T-helper 1 cell treated with Interleukin-12 subunit alpha and Interleukin-12 subunit beta and Interleukin-4 antibody, amounts not matched to agents 30 μg/mL and 1 μg/mL, for 36 hours (primary cell): ENCODE results near the gene OR51Q1.

Experiments used
- H3K27ac Mint-ChIP-seq: one replicate; pipeline ENCODE4 v1.8.0; 2021; ENCODE audit warnings: mild to moderate bottlenecking, mixed read lengths
- H3K27me3 Mint-ChIP-seq: one replicate; pipeline ENCODE4 v1.8.0; 2021; ENCODE audit warnings: low read depth, mixed read lengths
- H3K36me3 Mint-ChIP-seq: one replicate; pipeline ENCODE4 v1.8.0; 2021; ENCODE audit warnings: low read depth, mixed read lengths
- H3K4me1 Mint-ChIP-seq: one replicate; pipeline ENCODE4 v1.8.0; 2021; ENCODE audit warnings: low read depth, mixed read lengths
- H3K4me3 Mint-ChIP-seq: one replicate; pipeline ENCODE4 v1.8.0; 2021; ENCODE audit warnings: mild to moderate bottlenecking, moderate library complexity, mixed read lengths
- H3K9me3 Mint-ChIP-seq: one replicate; pipeline ENCODE4 v1.8.0; 2021; ENCODE audit warnings: mixed read lengths

Gene OR51Q1, protein sequence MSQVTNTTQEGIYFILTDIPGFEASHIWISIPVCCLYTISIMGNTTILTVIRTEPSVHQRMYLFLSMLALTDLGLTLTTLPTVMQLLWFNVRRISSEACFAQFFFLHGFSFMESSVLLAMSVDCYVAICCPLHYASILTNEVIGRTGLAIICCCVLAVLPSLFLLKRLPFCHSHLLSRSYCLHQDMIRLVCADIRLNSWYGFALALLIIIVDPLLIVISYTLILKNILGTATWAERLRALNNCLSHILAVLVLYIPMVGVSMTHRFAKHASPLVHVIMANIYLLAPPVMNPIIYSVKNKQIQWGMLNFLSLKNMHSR

DNA sequence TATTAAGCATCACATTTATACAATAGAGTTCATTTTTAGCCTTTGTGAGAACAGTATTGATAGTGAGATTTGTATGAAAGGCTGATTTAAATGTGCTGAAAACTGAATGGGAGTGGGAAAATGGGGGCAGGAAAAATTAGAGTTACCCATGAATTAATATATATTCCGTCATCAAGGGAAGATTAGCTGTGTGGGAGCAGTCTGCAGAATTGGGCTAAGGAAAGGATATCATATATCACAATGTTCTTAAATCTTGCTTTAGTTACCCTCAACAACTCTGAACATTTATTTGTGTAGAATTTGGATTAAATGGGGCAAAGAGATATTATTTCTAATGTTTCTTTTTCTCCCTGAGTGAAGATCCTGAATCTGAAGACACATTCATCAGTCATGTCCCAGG is at the start of gene OR51Q1:
Gene OR51Q1 (plus strand): TSS at position 301 of the 400 bp plus-strand sequence. CDS start 90 bp downstream, at position 391.
- H3K9me3 Mint-ChIP-seq = no peaks in the 10 kb centered on the region
- no peak within 1 kb of the TSS for H3K4me3 Mint-ChIP-seq
- H3K36me3 Mint-ChIP-seq = no peaks in the 10 kb centered on the region
- no peaks in the 10 kb centered on the region for H3K4me1 Mint-ChIP-seq
- H3K27ac Mint-ChIP-seq = no peak within 1 kb of the TSS
- H3K27me3 Mint-ChIP-seq = peaks cover 3% of the 10 kb centered on the region

DNA sequence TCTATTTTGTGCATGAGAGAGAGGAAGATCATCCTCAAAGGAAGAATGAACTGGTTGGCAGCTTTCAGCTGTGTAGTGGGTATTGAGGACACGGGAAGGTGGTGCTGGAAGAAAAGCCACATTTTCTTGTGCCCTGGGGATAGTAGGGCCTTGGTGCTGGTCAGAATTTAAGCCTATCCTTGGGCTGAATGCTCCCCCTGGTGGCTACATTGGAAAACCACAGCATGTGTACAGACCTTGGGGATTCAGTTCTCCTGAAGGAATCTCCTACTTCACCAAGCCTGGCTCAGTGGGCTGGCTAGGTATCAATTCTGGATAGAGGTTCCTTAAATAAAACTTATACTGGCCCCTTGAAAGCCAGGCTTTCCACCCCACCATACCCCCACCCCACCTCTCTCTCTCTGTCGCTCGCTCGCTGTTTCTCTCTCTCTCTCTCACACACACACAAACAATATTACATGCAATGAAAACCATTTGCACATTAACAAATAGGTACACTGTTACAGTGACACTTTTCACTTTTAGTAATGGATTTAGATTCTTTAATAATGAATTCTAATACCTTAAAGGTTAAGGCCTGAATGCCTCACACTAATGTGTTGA is 41.1 kb upstream of the OR51Q1 start:
- Mint-ChIP-seq H3K27ac (no peak overlapping the region), H3K4me1 (no peaks in the 10 kb centered on the region), H3K9me3 (no peaks in the 10 kb centered on the region), H3K36me3 (no peaks in the 10 kb centered on the region), H3K4me3 (no peak overlapping the region), H3K27me3 (no peaks in the 10 kb centered on the region)

DNA sequence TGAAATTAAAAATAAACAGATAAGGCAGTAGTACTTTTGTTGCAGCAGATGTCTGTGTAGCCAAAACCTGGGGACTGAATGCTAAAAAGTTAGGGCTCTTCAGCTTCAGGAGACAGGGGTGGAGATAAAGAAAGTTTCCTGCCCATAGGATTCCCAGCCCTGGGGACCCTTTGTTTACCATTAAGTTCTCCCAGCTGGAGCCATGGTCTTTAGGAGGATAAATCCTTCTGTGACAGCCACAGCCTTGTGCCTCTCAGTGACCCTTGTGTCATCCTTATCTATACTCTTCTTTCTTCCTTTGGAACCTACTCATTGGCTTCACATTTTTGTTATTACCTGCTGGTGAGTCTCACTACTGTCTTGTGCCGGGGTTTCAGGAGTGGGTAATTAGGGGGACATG is 38.3 kb upstream of the OR51Q1 start, which contains the start of gene OR51M1:
Gene OR51M1 (plus strand): TSS at position 237 of the 400 bp plus-strand sequence. CDS start 5,587 bp downstream, outside the sequence.
- no peak within 1 kb of the TSS for H3K4me3 Mint-ChIP-seq
- H3K36me3 Mint-ChIP-seq = no peaks in the 10 kb centered on the region
- H3K9me3 Mint-ChIP-seq = no peaks in the 10 kb centered on the region
- no peaks in the 10 kb centered on the region for H3K27me3 Mint-ChIP-seq
- H3K4me1 Mint-ChIP-seq = no peaks in the 10 kb centered on the region
- H3K27ac Mint-ChIP-seq = no peak within 1 kb of the TSS

DNA sequence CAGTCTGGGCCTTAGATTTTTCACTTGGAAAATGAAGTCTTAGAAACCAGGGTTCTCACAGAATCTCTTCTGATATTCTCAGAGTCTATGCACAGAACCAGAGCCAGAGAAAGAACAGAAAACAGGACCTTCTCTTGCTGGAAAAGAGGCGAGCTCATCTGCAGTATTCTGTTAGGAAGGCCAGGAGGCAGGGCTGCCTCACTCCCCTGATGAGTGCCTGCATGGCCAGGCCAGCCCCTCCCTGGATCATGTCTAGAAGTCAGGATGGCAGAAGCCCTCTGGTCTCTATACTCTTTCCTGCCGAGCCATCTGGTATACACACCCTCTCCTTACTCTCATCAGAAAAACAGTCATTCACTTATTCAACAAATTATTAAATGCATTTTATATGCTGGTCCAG is 37.6 kb upstream of the OR51Q1 start:
- Mint-ChIP-seq H3K27ac (no peak overlapping the region), H3K4me1 (no peaks in the 10 kb centered on the region), H3K36me3 (no peaks in the 10 kb centered on the region), H3K9me3 (no peaks in the 10 kb centered on the region), H3K4me3 (no peak overlapping the region), H3K27me3 (no peaks in the 10 kb centered on the region)

DNA sequence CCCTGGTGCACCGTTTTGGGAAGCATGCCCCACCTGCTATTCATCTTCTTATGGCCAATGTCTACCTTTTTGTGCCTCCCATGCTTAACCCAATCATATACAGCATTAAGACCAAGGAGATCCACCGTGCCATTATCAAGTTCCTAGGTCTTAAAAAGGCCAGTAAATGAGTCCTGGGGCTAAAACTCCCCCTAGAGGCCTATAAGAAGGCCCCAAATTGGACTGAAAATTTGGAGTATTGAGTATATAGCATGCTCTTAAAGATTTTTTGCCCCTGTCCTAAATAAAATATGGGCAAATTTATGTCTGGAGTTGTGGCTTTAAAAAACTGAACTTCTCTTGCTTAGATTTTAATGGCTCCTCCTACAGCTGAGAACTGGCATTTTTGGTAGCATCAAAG is 31.7 kb upstream of the OR51Q1 start:
- no peak overlapping the region for H3K27ac Mint-ChIP-seq
- no peaks in the 10 kb centered on the region for H3K9me3 Mint-ChIP-seq
- H3K4me1 Mint-ChIP-seq = no peaks in the 10 kb centered on the region
- H3K36me3 Mint-ChIP-seq = no peaks in the 10 kb centered on the region
- no peak overlapping the region for H3K4me3 Mint-ChIP-seq
- H3K27me3 Mint-ChIP-seq = no peaks in the 10 kb centered on the region

DNA sequence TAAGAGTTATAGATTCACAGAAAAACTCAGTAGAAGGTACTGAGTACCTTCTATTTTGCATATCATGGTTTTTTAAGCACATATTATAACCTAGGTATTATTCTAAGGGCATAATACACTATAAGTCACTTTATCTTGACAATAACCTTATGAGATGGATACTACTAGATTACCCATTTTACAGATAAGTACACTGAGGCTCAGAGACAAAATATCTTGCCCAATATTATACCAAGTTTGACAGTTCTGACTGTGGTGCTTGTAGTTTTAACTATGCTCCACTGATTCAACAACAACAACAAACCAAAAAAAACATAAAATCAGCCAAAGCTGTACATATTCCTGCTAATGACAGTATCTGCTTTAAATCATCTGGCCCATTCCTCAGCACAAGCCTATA is 27.8 kb upstream of the OR51Q1 start:
- Mint-ChIP-seq H3K27me3 (no peaks in the 10 kb centered on the region), H3K9me3 (no peaks in the 10 kb centered on the region), H3K36me3 (no peaks in the 10 kb centered on the region), H3K27ac (no peak overlapping the region), H3K4me3 (no peak overlapping the region), H3K4me1 (no peaks in the 10 kb centered on the region)

DNA sequence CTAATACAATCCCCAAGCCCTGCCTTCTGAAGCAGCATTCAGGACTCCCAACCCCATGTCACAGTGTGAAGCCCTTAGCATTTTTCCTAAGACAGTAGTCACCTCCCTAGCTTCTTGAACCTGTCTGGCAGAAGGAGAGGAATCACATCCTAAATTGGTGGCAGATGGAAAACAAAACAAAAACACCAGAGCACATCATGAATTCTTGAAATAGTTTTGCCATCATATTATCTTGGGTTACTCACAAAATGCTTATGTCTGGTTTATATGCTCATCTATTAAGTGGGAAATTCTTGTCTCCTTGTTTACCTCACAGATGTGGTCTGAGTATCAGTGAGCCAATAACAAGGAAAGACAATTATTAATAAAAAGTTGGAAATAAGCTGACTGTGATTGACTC is 23.0 kb upstream of the OR51Q1 start:
- Mint-ChIP-seq H3K27ac (no peak overlapping the region), H3K4me1 (no peaks in the 10 kb centered on the region)

DNA sequence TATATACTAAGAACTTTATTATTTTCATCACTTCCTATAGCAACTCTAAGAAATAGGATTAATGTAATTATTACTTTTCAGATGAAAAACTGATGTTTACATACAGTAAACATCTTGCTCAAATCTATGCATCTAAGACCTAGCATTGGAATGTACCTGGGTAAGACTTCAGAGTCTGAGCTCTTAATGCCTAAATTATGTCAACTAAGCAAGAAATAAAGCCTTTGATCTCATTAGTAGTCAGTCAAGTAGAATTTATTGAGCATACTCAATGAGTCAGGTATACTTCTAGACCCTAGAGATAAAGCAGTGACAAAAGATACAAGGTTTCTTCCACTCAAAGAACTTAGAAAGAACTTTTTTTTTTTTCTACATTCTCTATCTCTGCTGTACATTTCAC is 16.7 kb upstream of the OR51Q1 start:
- no peak overlapping the region for H3K4me3 Mint-ChIP-seq
- H3K4me1 Mint-ChIP-seq = no peaks in the 10 kb centered on the region
- peaks cover 9% of the 10 kb centered on the region for H3K9me3 Mint-ChIP-seq
- H3K36me3 Mint-ChIP-seq = no peaks in the 10 kb centered on the region
- no peaks in the 10 kb centered on the region for H3K27me3 Mint-ChIP-seq
- H3K27ac Mint-ChIP-seq = no peak overlapping the region

More for the DNA sequence above, 23.0 kb upstream of the OR51Q1 start:
- Mint-ChIP-seq H3K36me3 (no peaks in the 10 kb centered on the region), H3K9me3 (peaks cover 9% of the 10 kb centered on the region), H3K4me3 (no peak overlapping the region), H3K27me3 (no peaks in the 10 kb centered on the region)

DNA sequence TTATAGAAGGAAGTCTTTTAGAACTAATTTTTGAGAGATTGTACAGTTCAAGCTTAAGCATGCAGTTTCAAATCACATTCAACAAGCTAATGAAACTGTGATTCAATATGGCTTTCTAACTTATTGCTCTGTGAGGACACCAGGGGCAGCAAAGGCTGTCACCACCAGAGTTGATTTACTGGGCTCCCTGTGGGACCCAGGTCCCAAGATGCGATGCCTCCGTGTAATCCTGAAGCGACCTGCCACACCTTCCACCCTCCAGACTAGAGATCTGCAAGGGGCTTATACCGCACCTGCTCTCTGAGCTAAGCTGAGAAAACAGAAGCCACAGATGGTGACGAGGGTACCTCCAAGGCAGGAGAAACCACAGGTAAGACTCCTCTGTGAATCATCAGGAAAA is 918 bp upstream of the OR51Q1 start:
- H3K9me3 Mint-ChIP-seq = no peaks in the 10 kb centered on the region
- H3K4me3 Mint-ChIP-seq = no peak overlapping the region
- no peaks in the 10 kb centered on the region for H3K4me1 Mint-ChIP-seq
- no peaks in the 10 kb centered on the region for H3K36me3 Mint-ChIP-seq
- peaks cover 3% of the 10 kb centered on the region for H3K27me3 Mint-ChIP-seq
- no peak overlapping the region for H3K27ac Mint-ChIP-seq

DNA sequence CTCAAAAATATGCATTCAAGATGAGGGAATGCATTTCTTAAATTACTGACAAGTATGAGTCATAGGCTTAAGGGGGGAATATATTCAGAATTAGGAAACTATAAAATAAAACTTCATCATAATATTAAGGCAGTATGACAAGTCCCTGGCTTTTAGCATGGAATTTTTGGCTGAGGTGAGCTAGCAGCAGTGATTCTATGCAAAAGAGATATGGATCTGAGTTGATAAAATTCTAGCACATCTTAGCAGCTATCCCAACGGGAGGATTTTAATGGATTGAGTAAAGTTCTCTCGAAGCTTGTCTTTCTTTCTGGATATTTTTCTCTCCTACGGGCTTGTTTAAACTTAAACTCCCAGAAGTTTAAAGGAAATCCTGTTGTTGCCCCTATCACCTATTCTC is 1.2 kb downstream of the OR51Q1 start:
- no peaks in the 10 kb centered on the region for H3K9me3 Mint-ChIP-seq
- H3K4me3 Mint-ChIP-seq = no peak overlapping the region
- H3K36me3 Mint-ChIP-seq = no peaks in the 10 kb centered on the region
- peaks cover 3% of the 10 kb centered on the region for H3K27me3 Mint-ChIP-seq
- no peak overlapping the region for H3K27ac Mint-ChIP-seq
- no peaks in the 10 kb centered on the region for H3K4me1 Mint-ChIP-seq

DNA sequence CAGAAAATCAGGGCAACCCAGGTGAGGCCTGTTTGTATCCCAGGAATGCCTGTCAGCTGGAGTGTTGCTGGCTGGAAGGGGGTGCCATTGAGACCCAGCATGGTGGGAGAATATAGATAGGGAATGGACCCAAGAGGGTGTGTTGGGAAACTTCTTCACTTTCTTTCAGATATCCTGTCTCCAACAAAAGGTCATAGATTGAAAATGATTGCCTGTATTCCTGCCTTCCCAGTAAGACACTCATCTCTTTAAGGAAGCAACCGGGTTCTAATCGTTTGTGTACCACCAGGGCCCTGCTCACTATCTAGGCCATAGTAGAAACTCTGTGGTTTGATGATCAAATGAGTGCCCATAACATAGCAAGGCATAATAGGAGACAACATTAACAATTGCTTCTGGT is 19.5 kb downstream of the OR51Q1 start, which contains the start of gene OR51I1:
Gene OR51I1 (minus strand): TSS at position 101 of the 400 bp plus-strand sequence. CDS start 0 bp downstream, at position 101.
- Mint-ChIP-seq H3K36me3 (no peaks in the 10 kb centered on the region), H3K4me1 (no peaks in the 10 kb centered on the region), H3K9me3 (no peaks in the 10 kb centered on the region), H3K27me3 (peaks cover 11% of the 10 kb centered on the region), H3K27ac (no peak within 1 kb of the TSS), H3K4me3 (no peak within 1 kb of the TSS)

DNA sequence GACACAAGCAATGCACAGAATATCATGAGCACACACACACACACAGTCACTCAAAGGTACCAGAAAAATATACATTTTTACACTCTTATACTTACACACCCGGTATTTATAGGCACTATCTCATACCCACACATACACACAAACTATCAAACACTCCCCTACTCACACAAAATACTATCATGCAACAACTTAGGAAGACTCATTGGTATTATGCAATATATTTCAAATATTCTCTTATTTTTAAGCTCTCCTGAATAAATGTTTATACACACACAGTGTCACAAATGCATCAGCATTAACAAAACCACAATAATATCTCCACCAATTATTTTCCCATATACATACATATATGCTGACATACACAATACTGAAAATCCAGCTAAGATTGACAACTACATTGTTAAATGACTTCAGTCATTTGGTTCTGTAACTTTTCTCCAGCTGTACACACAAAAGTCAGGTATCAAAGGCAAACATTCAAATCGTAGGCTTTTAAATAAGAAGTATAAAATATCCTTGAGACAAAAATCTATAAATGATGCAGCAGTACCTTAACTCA is 22.0 kb downstream of the OR51Q1 start:
- Mint-ChIP-seq H3K36me3 (no peaks in the 10 kb centered on the region), H3K27ac (no peak overlapping the region), H3K4me1 (no peaks in the 10 kb centered on the region), H3K9me3 (no peaks in the 10 kb centered on the region), H3K4me3 (no peak overlapping the region), H3K27me3 (peaks cover 19% of the 10 kb centered on the region)

DNA sequence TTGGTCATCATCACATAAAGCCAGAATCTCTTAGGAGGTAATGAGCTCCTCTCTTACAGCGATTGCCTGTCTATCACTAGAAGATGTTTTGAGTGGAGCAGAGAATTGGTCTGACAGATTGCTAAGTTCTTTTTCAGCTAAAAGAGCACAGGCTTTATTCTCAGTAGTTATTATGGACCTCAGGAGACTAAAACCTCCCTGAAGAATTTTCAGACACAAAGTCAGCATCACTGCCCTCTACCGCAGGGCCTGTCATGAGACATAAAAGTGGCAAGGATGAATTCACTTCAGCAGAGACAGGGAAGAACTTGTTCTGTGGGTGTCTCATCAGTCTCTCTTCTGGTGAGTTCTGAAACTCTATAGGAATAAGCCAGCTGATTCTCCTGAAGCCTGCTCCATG is 27.1 kb downstream of the OR51Q1 start, which contains the start of gene OR51I2:
Gene OR51I2 (plus strand): TSS at position 301 of the 400 bp plus-strand sequence. CDS start 4,166 bp downstream, outside the sequence.
- Mint-ChIP-seq H3K27me3 (peaks cover 18% of the 10 kb centered on the region), H3K9me3 (no peaks in the 10 kb centered on the region), H3K36me3 (no peaks in the 10 kb centered on the region), H3K4me3 (no peak within 1 kb of the TSS), H3K27ac (no peak within 1 kb of the TSS), H3K4me1 (no peaks in the 10 kb centered on the region)

DNA sequence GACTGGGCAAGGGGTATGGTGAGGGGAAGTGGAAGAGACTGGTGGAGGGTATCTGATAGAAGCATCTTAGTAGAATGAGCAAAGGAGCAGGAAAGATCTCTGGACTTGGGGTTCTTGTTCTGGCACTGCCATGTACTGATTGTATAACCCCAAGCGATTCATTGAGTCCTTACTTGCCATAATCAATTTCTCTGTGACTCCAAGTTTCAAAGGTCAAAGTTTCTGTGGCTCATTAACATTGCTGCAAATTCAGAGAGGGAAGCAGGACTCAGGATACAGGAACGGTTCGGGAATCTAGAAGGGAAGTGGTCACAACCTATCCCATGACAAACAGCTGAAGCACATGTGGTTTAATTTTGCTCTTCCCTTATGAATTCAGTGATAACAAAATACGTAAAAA is 27.5 kb downstream of the OR51Q1 start:
- Mint-ChIP-seq H3K27me3 (peaks cover 14% of the 10 kb centered on the region), H3K27ac (no peak overlapping the region), H3K4me1 (no peaks in the 10 kb centered on the region), H3K36me3 (no peaks in the 10 kb centered on the region), H3K4me3 (no peak overlapping the region), H3K9me3 (no peaks in the 10 kb centered on the region)
